Heart right ventricle (tissue), 16 donors: ENCODE measurements around the gene RCAN3. TPM values are rescaled to one million over a fixed set of nuclear protein-coding genes. Genes with fewer than 3 reads are reported as not detected.
A peak's percentile ranks its signal among the peaks of the same experiment; 100 is the strongest.

Experiments
- ATAC-seq, 8 donors: fragments of 200-7000 bp; cut with Tn5 transposase; one replicate each; pipeline ENCODE4 v1.9.1; 2020; ENCODE audit warnings: mild to moderate bottlenecking in 8 of 8, moderate library complexity in 8 of 8, moderate number of reproducible peaks in 1 of 8
- DNase-seq, 2 donors: peaks; one replicate each; pipeline ENCODE4 v3.0.0-alpha.2; 2020
- H3K27ac ChIP-seq, 10 donors: fragments of 200-600 bp; sonication (generic) in 2 of 10; one replicate each; pipeline versions ENCODE4 v1.5.0 to v1.8.0; 2020 to 2022; ENCODE audit warnings: mild to moderate bottlenecking in 3 of 10
- H3K27me3 ChIP-seq, 7 donors: fragments of 200-600 bp; one replicate each; pipeline ENCODE4 v1.8.0; 2021 to 2022; ENCODE audit warnings: mild to moderate bottlenecking in 2 of 7
- H3K36me3 ChIP-seq, 9 donors: fragments of 200-600 bp; sonication (generic) in 1 of 9; one replicate each; pipeline versions ENCODE4 v1.5.0 to v1.8.0; 2020 to 2022; ENCODE audit warnings: mild to moderate bottlenecking in 2 of 9
- H3K4me1 ChIP-seq, 9 donors: fragments of 200-600 bp; sonication (generic) in 1 of 9; one replicate each; pipeline versions ENCODE4 v1.5.0 to v1.8.0; 2020 to 2022; ENCODE audit warnings: mild to moderate bottlenecking in 4 of 9
- H3K4me3 ChIP-seq, 10 donors: fragments of 200-600 bp; sonication (generic) in 2 of 10; one replicate each; pipeline versions ENCODE4 v1.5.0 to v1.8.0; 2020 to 2022; ENCODE audit warnings: mild to moderate bottlenecking in 7 of 10, moderate library complexity in 2 of 10
- H3K9me3 ChIP-seq, 11 donors: fragments of 200-600 bp in 10 of 11; sonication (generic) in 2 of 11; one replicate each; pipeline versions ENCODE4 v1.5.0 to v1.8.0; 2013 to 2022; ENCODE audit warnings: mild to moderate bottlenecking in 2 of 11, control low read depth in 1 of 11, moderate library complexity in 1 of 11
- CTCF ChIP-seq, 9 donors: fragments of 200-600 bp; sonication (generic) in 2 of 9; IDR thresholded peaks; one replicate each; pipeline versions ENCODE4 v1.5.0 to v1.8.0; 2021 to 2022; ENCODE audit warnings: antibody characterized with exemption in 9 of 9, mild to moderate bottlenecking in 5 of 9, moderate library complexity in 1 of 9
- WGBS, 2 donors: extraction: QIAGEN DNeasy Blood & Tissue Kit; methylation state at CpG; one replicate each; pipeline ENCODE4 v1.1.7; 2013; ENCODE audit warnings: inconsistent platforms in 1 of 2; 5-methylcytosine and 5-hydroxymethylcytosine counted together
- intact Hi-C, 10 donors: fragments of 100-400 bp; cut with DNase I; formaldehyde crosslinking; loops; one replicate each; pipeline versions ENCODE4 v1.11.1 to v1.14.2; 2022
- polyA plus RNA-seq, 2 donors: library from polyadenylated mRNA; stranded (reverse); fragments of 200-250 nt; gene quantifications; one replicate each; pipeline ENCODE4 v1.2.3, GENCODE V29; 2013
- total RNA-seq, 10 donors: library from RNA; stranded (reverse); fragmentation: NEBNext Ultra II Directional in 3 of 10; extraction: Animal tissue kit (Norgen Biotek cat#: 25700) in 3 of 10; gene quantifications; one replicate each; pipeline versions ENCODE4 v1.2.1 to v1.2.4, GENCODE V29; 2021 to 2023
- donor health status: Arrhythmogenic right ventricular cardiomyopathy.
- donor health status: ischemic (EF 13 %, LVEDD 7.1; RV severe dilation, severe dysfunction).
- donor health status: healthy with polysubstance abuse.
- donor health status: DM: no; HTN: yes; CAD: no.
- donor health status: DM: no; HTN: no; CAD: no.
- donor health status: ischemic (EF 25% LVEDD 6.9; RV normal size, moderate dysfunction).
- donor health status: ischemic (EF 25% LVEDD 5.7; RV mildly dilated, moderate dysfunction).
- donor health status: healthy.
- donor health status: DM: yes; HTN: yes; CAD: no.
- donor health status: Ischemic cardiomyopathy.
- donor health status: ischemic (EF 35%, LVEDD 5.7; RV mildly dilated, moderate dysfunction).
- donor health status: nonischemic (EF 11% LVEDD 7.7; RV severe dilation, severe dysfunction).
- donor health status: DM: yes; HTN: yes; CAD: no.
- donor health status: PGD.
- donor health status: ischemic (EF 29% LVEDD 5.4; RV normal size, mild dysfunction).
- donor health status: nonischemic (EF 23%, LVEDD 6.1; RV moderate dilation, normal function).

RCAN3 gene
- total and polyA plus RNA-seq, 12 donors: 2.3 to 7.9 (median 5.5) TPM

GRCh38 chr1:24566236-24566867 lies 63.7 kb downstream of the RCAN3 start:
- TF ChIP-seq CTCF (IDR thresholded peaks at IDR 0.05): no peak
- H3K9me3 ChIP-seq: no peaks in the 10 kb centered on the region
- peaks cover 0 to 6% (median 0%) of the 10 kb centered on the region in 9 donors for H3K4me1 ChIP-seq
- no peak overlapping the region for H3K27ac ChIP-seq
- DNase-seq: no peak
- no peak overlapping the region for H3K4me3 ChIP-seq
- ATAC-seq: no peak
- intact Hi-C loops: no loop called here
- no peaks in the 10 kb centered on the region for H3K36me3 ChIP-seq
- H3K27me3 ChIP-seq: no peaks in the 10 kb centered on the region
- WGBS, 2 donors: 77 to 84% methylated on average over 3 of the region's 3 CpGs

- 49 to 55% methylated on average over 17 of the region's 17 CpGs for WGBS, 2 donors
- H3K27ac ChIP-seq: peak overlapping the region in 1 of 10 donors; percentile 34
Measured at GRCh38 chr1:24567792-24568388, 65.3 kb downstream of the RCAN3 start.

GRCh38 chr1:24568475-24568874 lies 65.8 kb downstream of the RCAN3 start:
- no peaks in the 10 kb centered on the region for H3K27me3 ChIP-seq
- peak overlapping the region in 1 of 10 donors; percentile 34 for H3K27ac ChIP-seq
- 90 to 95% methylated on average over 2 of the region's 2 CpGs for WGBS, 2 donors
- peaks cover 0 to 6% (median 0%) of the 10 kb centered on the region in 9 donors for H3K4me1 ChIP-seq
- TF ChIP-seq CTCF (IDR thresholded peaks at IDR 0.05): no peak
- ATAC-seq (peak in 1 of 8 donors; percentile 11), DNase-seq (no peak)
- H3K9me3 ChIP-seq: no peaks in the 10 kb centered on the region
- intact Hi-C loops: no loop called here
- H3K36me3 ChIP-seq: no peaks in the 10 kb centered on the region
- H3K4me3 ChIP-seq: no peak overlapping the region

More at GRCh38 chr1:24567792-24568388, 65.3 kb downstream of the RCAN3 start:
- no peak for DNase-seq
- ATAC-seq: peak in 7 of 8 donors; percentile 16 to 77 (median 64)
- no peaks in the 10 kb centered on the region for H3K27me3 ChIP-seq
- intact Hi-C loops: no loop called here
- no peak overlapping the region for H3K4me3 ChIP-seq
- no peak for TF ChIP-seq CTCF (IDR thresholded peaks at IDR 0.05)
- H3K9me3 ChIP-seq: no peaks in the 10 kb centered on the region
- peaks cover 0 to 6% (median 0%) of the 10 kb centered on the region in 9 donors for H3K4me1 ChIP-seq
- no peaks in the 10 kb centered on the region for H3K36me3 ChIP-seq

DNA sequence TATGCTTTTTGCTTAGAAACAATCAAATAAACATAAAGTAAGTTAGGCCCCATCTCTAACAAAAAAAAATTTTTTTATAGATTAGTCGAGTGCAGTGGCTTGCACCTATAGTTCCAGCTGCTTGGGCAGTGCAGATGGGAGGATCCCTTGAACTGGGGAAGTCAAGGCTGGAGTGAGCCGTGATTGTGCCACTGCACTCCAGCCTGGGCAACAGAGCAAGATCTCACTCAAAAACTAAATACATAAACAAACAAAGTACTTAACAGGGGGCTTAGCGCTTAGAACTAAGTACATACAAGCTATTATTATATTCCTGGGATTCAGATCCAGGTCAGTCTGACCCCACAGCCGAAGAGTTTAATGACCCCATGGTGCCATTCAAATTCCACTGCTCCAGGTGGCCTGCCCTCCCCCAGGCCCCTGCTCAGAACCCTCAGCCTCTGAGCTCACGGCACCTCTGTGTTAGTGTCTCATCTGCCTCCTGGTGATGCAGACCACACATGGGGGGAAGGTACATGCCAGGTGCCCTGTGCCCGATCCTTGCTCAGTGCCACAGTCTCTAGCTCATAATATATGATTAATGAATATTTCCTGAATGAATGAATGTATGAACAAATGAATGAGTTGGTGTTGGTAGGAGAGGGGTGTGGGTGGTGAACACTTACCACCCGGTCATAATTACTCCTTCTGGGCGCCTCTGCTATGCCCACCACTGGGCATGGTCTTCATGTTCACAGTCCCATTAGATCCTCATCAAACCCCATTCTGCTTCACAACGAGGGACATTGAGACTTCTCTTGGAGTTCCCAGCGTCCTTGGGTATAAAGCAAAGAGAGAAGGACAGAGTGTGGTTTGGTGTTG lies 67.9 kb downstream of the RCAN3 start:
- Histone ChIP-seq H3K4me1 (peaks cover 0 to 6% (median 0%) of the 10 kb centered on the region in 9 donors), H3K27ac (no peak overlapping the region), H3K27me3 (no peaks in the 10 kb centered on the region), H3K36me3 (no peaks in the 10 kb centered on the region), H3K4me3 (no peak overlapping the region), H3K9me3 (no peaks in the 10 kb centered on the region)
- no peak for ATAC-seq
- TF ChIP-seq CTCF (IDR thresholded peaks at IDR 0.05): no peak
- 83 to 86% methylated on average over 10 of the region's 10 CpGs for WGBS, 2 donors
- intact Hi-C loops: no loop called here
- no peak for DNase-seq
